HG03196 (cell line): ENCODE results near the gene GJD4.

ENCODE experiments used
- ATAC-seq: cut with Tn5 transposase; IDR thresholded peaks from one replicate; pipeline ENCODE4 v1.9.1; 2021; ENCODE audit not compliant: unreplicated experiment

GJD4 gene

GRCh38 chr10:35644050-35644950 is 39.2 kb downstream of the GJD4 start:
- ATAC-seq, result no peak

- no peak for ATAC-seq
Measured at GRCh38 chr10:35650894-35651293, 45.8 kb downstream of the GJD4 start.

- ATAC-seq, result no peak
Measured at GRCh38 chr10:35652824-35653223, 47.7 kb downstream of the GJD4 start.

- no peak for ATAC-seq
Measured at GRCh38 chr10:35657621-35658020, 52.5 kb downstream of the GJD4 start.
